PC-3 (cell line): ENCODE results near the gene PAQR4. TPM values are rescaled to one million over a fixed set of nuclear protein-coding genes. Genes with fewer than 3 reads are reported as not detected.

Experiments
- ATAC-seq: fragments of 200-7000 bp; cut with Tn5 transposase; 2 replicates; pipeline ENCODE4 v1.9.1; 2020; ENCODE audit warnings: mild to moderate bottlenecking, moderate library complexity
- BruUV-seq: library from RNA; stranded (reverse); fragments of 400-500 nt; replicated peaks from 2 replicates; lab custom pipeline; 2021; lab: Mats Ljungman, UMichigan
- CTCF ChIA-PET: fragments of 300-600 bp; sonication (Branson Sonifier 250); formaldehyde crosslinking; loops from one replicate; lab custom pipeline; 2022; ENCODE audit warnings: antibody characterized with exemption; lab: Charles Lee
- POLR2A ChIA-PET: fragments of 300-600 bp; sonication (Branson Sonifier 250); formaldehyde crosslinking; loops from one replicate; lab custom pipeline; 2022; ENCODE audit warnings: antibody characterized with exemption; ENCODE audit not compliant: unreplicated experiment; lab: Charles Lee
- DNase-seq: peaks from one replicate; pipeline ENCODE4 v3.0.0-alpha.2; 2015
- H2AFZ ChIP-seq: fragments of 300-600 bp; sonication (generic); 2 replicates; pipeline ENCODE4 v1.6.0; 2016; ENCODE audit warnings: antibody characterized with exemption, low read length
- H3F3A ChIP-seq: fragments of 300-600 bp; sonication (generic); one replicate; pipeline ENCODE4 v1.6.0; 2017; ENCODE audit warnings: antibody characterized with exemption, low read length, control low read depth, mild to moderate bottlenecking; ENCODE audit not compliant: unreplicated experiment
- H3K27ac ChIP-seq: fragments of 300-600 bp; sonication (generic); 2 replicates; pipeline ENCODE4 v1.5.1; 2016; ENCODE audit warnings: mild to moderate bottlenecking, low read length
- H3K27me3 ChIP-seq: fragments of 300-600 bp; sonication (generic); 2 replicates; pipeline ENCODE4 v1.6.1; 2016; ENCODE audit warnings: low read length, mixed read lengths
- H3K36me3 ChIP-seq: fragments of 300-600 bp; sonication (generic); 2 replicates; pipeline ENCODE4 v1.6.1; 2016; ENCODE audit warnings: low read depth, mixed run types, low read length, mixed read lengths
- H3K4me1 ChIP-seq: fragments of 300-600 bp; sonication (generic); 2 replicates; pipeline ENCODE4 v1.5.1; 2016; ENCODE audit warnings: low read length; ENCODE audit not compliant: insufficient read depth
- H3K4me2 ChIP-seq: fragments of 300-600 bp; sonication (generic); 2 replicates; pipeline ENCODE4 v1.6.0; 2016; ENCODE audit warnings: low read length
- H3K4me3 ChIP-seq: fragments of 300-600 bp; sonication (generic); 2 replicates; pipeline ENCODE4 v1.5.1; 2016; ENCODE audit warnings: mild to moderate bottlenecking, low read length, mixed read lengths
- H3K79me2 ChIP-seq: fragments of 300-600 bp; sonication (generic); 2 replicates; pipeline ENCODE4 v1.6.1; 2017; ENCODE audit warnings: low read length, mixed read lengths
- H3K9ac ChIP-seq: fragments of 300-600 bp; sonication (generic); 2 replicates; pipeline ENCODE4 v1.6.0; 2016; ENCODE audit warnings: mild to moderate bottlenecking, low read length
- H3K9me2 ChIP-seq: fragments of 300-600 bp; sonication (generic); replicated peaks from 2 replicates; pipeline ENCODE4 v1.6.1; 2016; ENCODE audit warnings: mixed run types, low read length, mixed read lengths
- H3K9me3 ChIP-seq: fragments of 300-600 bp; sonication (generic); 2 replicates; pipeline ENCODE4 v1.6.1; 2016; ENCODE audit warnings: low read length, mixed read lengths
- H4K20me1 ChIP-seq: fragments of 300-600 bp; sonication (generic); 2 replicates; pipeline ENCODE4 v1.6.1; 2016; ENCODE audit warnings: low read length, mixed read lengths
- EZH2 ChIP-seq: fragments of 300-600 bp; sonication (generic); IDR thresholded peaks from one replicate; pipeline ENCODE4 v1.6.1; 2017; ENCODE audit warnings: antibody characterized with exemption, mild to moderate bottlenecking, low read length; ENCODE audit not compliant: unreplicated experiment
- EZH2phosphoT487 ChIP-seq: fragments of 300-600 bp; sonication (generic); IDR thresholded peaks from 2 replicates; pipeline ENCODE4 v1.6.1; 2018; ENCODE audit warnings: mild to moderate bottlenecking, antibody characterized with exemption, low read length, borderline replicate concordance
- intact Hi-C: fragments of 100-400 bp; cut with micrococcal nuclease; formaldehyde crosslinking; loops from 2 replicates; pipeline ENCODE4 v1.9.0; 2023
- total RNA-seq: library from RNA; depleted of rRNA; stranded (reverse); fragments of >200 nt; gene quantifications from 2 replicates; pipeline ENCODE4 v1.2.3, GENCODE V29; 2014
- TF ChIP-seq, protein P1 (sequence below): fragments of 300-600 bp; sonication (generic); conservative IDR thresholded peaks from 2 replicates; pipeline ENCODE4 v1.5.1; 2017; ENCODE audit warnings: antibody characterized with exemption, low read depth, mild to moderate bottlenecking, low read length

The PAQR4 gene
- total RNA-seq, 1 experiment from 2014 or later = 37.9 TPM

DNA sequence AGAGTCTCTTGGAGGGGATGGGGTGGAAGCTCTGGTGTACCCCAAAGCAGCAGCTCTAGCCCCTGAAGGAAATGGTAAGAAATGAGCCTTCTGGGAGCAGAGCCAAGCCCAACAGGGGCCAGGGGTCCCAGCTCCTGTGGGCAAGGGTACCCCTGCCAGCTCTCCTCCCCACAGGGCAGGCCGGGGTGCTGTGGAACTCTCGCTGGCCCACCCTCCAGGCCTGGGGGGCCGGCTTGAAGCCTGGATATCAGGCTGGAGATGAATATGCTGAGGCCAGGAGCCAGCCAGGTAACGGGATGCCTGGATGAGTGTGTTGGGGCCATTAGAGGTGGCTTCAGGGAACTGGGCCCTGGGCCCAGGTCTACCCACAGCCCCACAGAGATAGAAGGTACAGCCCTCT lies 31.4 kb downstream of the PAQR4 start:
- BruUV-seq = no TSS peak
- intact Hi-C loops = no loop called here
- Histone ChIP-seq H3K27me3 (no peaks in the 10 kb centered on the region), H3F3A (no peaks in the 10 kb centered on the region), H3K4me1 (no peaks in the 10 kb centered on the region), H3K4me3 (no peak overlapping the region), H3K9me3 (no peaks in the 10 kb centered on the region), H3K36me3 (no peaks in the 10 kb centered on the region), H4K20me1 (no peaks in the 10 kb centered on the region), H3K4me2 (no peak overlapping the region), H3K27ac (no peak overlapping the region), H2AFZ (no peak overlapping the region), H3K9me2 (no peaks in the 10 kb centered on the region), H3K79me2 (0 out of 2 replicates have a peak, but pooled peaks cover 3% of the 10 kb centered on the region), H3K9ac (no peak overlapping the region)
- TF ChIP-seq EZH2 (no peak), EZH2phosphoT487 (no peak)
- TF ChIP-seq, protein P1, sequence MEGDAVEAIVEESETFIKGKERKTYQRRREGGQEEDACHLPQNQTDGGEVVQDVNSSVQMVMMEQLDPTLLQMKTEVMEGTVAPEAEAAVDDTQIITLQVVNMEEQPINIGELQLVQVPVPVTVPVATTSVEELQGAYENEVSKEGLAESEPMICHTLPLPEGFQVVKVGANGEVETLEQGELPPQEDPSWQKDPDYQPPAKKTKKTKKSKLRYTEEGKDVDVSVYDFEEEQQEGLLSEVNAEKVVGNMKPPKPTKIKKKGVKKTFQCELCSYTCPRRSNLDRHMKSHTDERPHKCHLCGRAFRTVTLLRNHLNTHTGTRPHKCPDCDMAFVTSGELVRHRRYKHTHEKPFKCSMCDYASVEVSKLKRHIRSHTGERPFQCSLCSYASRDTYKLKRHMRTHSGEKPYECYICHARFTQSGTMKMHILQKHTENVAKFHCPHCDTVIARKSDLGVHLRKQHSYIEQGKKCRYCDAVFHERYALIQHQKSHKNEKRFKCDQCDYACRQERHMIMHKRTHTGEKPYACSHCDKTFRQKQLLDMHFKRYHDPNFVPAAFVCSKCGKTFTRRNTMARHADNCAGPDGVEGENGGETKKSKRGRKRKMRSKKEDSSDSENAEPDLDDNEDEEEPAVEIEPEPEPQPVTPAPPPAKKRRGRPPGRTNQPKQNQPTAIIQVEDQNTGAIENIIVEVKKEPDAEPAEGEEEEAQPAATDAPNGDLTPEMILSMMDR = no peak
- CTCF ChIA-PET = no interaction called here
- POLR2A ChIA-PET = no interaction called here
- DNase-seq = no peak
- no peak for ATAC-seq

DNA sequence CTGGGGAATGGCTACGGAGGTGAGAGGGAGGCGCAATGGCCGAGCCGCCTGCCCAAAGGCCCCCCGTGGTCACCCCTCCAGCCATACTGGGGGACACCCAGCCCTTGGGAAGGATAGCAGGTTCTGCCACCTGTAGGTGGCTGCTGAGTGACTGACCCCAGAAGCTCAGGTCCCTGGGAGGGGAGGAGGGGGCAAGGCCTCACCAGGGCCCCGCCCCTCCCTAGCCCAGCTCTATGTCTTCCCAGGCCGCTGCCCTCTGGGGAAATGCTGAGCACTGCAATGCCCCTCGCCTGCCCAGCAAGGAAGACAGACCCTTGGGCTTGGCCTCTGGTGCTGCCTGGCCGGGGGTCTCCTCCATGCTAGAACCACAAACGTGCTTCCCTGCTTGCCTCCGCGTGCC lies 32.2 kb downstream of the PAQR4 start:
- no peaks in the 10 kb centered on the region for H3K9me2 ChIP-seq
- POLR2A ChIA-PET = no interaction called here
- no peak overlapping the region for H3K9ac ChIP-seq
- ATAC-seq = no peak
- BruUV-seq = no TSS peak
- intact Hi-C loops = no loop called here
- H4K20me1 ChIP-seq = no peaks in the 10 kb centered on the region
- CTCF ChIA-PET = no interaction called here
- H3K36me3 ChIP-seq = no peaks in the 10 kb centered on the region
- H3K4me3 ChIP-seq = no peak overlapping the region
- no peaks in the 10 kb centered on the region for H3K9me3 ChIP-seq
- TF ChIP-seq EZH2phosphoT487 = no peak
- no peak for TF ChIP-seq EZH2
- TF ChIP-seq, protein P1 = no peak
- H3K27me3 ChIP-seq = no peaks in the 10 kb centered on the region
- no peaks in the 10 kb centered on the region for H3F3A ChIP-seq
- no peak for DNase-seq
- H3K79me2 ChIP-seq = 0 out of 2 replicates have a peak, but pooled peaks cover 3% of the 10 kb centered on the region
- H3K4me2 ChIP-seq = no peak overlapping the region
- H2AFZ ChIP-seq = no peak overlapping the region
- no peak overlapping the region for H3K27ac ChIP-seq
- H3K4me1 ChIP-seq = no peaks in the 10 kb centered on the region

DNA sequence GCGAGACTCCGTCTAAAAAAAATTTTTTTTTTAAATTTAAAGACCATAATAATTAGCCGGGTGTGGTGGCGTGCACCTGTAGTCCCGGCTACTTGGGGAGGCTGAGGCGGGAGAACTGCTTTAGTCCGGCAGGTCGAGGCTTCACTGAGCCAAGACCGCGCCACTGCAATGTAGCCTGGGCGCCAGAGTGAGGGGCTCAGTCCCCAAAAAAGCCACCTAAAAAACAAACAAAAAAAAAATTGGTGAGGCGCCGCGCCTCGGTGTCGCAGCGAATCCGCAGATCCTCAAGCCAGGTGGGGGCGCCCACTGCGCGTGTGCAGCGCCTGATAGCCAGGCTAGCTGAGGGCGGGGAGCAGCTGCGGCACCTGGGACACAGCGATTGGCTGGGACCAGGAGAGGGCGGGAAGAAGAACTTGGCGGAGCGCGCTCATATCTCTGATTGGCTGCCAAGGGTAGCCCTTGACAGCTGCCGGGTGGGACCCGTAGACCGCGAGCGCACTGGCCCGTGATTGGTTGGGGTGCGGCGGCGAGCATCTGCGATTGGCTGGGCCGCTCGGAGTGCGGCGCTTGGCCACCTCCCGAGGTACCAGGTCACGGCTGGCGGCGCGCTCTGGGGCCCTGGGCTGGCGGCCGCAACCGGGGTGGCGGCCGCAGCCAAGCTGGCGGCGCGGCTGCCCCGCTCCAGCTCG lies 34.6 kb downstream of the PAQR4 start:
- H3K27me3 ChIP-seq = no peaks in the 10 kb centered on the region
- no peaks in the 10 kb centered on the region for H3K36me3 ChIP-seq
- intact Hi-C loops = loop anchor here (2.0 kb wide), 1 partner anchor 25 kb away; no protein-coding TSS in a partner anchor
- H4K20me1 ChIP-seq = no peaks in the 10 kb centered on the region
- H3K79me2 ChIP-seq = 0 out of 2 replicates have a peak, but pooled peaks cover 3% of the 10 kb centered on the region
- peak overlapping the region; percentile 59 for H3K4me3 ChIP-seq
- no peaks in the 10 kb centered on the region for H3K9me2 ChIP-seq
- ATAC-seq = peak; percentile 96
- no TSS peak for BruUV-seq
- H2AFZ ChIP-seq = peak overlapping the region; percentile 57; the same call in 1 of the 2 replicates
- no peak for TF ChIP-seq EZH2phosphoT487
- TF ChIP-seq, protein P1 = peak; percentile 62
- DNase-seq = peak; percentile 97
- ChIA-PET CTCF (interaction anchor here (0.9 to 1.5 kb wide), 2 partner anchors 24 to 28 kb away, joined by 3 to 14 read pairs; no protein-coding TSS in a partner anchor), POLR2A (interaction anchor here (0.6 to 1.2 kb wide), 3 partner anchors 16 to 1043 kb away, joined by 3 to 10 read pairs (median 5); partner anchors contain the start of gene TNFRSF12A)
- H3F3A ChIP-seq = no peaks in the 10 kb centered on the region
- H3K9me3 ChIP-seq = no peaks in the 10 kb centered on the region
- H3K4me1 ChIP-seq = peaks cover 8% of the 10 kb centered on the region
- no peak overlapping the region for H3K27ac ChIP-seq
- H3K9ac ChIP-seq = no peak overlapping the region
- peak overlapping the region; percentile 78 for H3K4me2 ChIP-seq
